Subcutaneous adipose tissue (tissue), 4 donors: ENCODE measurements around the gene RENBP. TPM values are rescaled to one million over a fixed set of nuclear protein-coding genes. Genes with fewer than 3 reads are reported as not detected.

Source experiments
- total RNA-seq, 4 donors: library from RNA; depleted of rRNA; stranded (reverse); fragments of >200 nt; gene quantifications; one replicate each; pipeline ENCODE4 v1.1.0, GENCODE V29; 2016
- TF ChIP-seq, protein P1 (sequence below): fragments of 450-650 bp; IDR thresholded peaks from one replicate; pipeline ENCODE4 v1.5.1; 2016; ENCODE audit warnings: low read depth, mild to moderate bottlenecking, control low read depth, antibody characterized with exemption, moderate library complexity

The RENBP gene
- total RNA-seq, 4 donors from 2014 or later, result 14.0 to 43.4 (median 29.5) TPM

DNA sequence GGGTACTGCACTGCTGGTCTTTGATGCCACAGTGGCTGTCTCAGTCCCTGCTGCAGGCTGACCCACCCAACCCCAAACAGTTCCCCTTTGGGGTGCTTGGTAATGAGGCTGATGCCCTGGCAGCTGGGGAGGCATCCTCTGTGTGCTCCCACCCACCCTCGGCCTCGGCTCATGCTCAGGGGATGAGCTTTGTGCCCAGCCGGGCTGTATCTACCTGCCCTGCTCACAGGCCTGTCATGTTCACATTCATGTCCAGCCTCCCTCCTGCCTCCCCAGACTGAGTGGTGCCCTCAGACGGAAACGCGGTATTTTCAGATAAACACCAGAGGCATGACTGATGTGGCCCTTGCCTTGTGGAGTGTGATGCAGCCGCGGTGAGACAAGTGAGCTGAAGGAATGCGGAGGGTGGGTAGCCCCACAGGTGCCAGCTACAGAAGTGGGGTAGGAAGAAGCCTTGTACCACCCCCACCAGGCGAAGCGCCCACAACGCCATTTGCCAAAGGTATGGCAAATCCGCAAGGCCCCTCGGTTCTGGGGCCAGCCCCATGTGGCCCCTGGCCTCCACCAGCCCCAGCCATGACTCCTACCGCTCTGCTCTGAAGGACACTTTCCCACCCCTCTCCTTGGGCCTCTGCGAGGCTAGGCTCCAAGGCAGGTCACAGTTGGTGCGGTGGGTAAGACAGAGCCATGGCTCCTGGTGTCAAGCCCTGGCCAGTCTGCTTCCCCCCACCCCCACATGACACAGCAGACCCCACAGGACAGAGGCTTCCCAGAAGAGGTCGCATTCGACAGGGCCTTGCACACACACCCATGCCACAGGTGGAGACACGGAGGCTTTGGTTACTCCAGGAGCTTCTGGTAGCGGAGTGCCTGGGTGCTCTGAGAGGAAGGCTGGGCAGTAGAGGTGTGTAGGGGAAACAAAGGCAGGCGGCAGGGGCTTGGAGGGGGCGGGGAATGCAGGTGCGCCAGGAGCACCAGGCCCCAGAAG, 1.8 kb upstream of the RENBP start:
- TF ChIP-seq, protein P1, sequence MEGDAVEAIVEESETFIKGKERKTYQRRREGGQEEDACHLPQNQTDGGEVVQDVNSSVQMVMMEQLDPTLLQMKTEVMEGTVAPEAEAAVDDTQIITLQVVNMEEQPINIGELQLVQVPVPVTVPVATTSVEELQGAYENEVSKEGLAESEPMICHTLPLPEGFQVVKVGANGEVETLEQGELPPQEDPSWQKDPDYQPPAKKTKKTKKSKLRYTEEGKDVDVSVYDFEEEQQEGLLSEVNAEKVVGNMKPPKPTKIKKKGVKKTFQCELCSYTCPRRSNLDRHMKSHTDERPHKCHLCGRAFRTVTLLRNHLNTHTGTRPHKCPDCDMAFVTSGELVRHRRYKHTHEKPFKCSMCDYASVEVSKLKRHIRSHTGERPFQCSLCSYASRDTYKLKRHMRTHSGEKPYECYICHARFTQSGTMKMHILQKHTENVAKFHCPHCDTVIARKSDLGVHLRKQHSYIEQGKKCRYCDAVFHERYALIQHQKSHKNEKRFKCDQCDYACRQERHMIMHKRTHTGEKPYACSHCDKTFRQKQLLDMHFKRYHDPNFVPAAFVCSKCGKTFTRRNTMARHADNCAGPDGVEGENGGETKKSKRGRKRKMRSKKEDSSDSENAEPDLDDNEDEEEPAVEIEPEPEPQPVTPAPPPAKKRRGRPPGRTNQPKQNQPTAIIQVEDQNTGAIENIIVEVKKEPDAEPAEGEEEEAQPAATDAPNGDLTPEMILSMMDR, result no peak

DNA sequence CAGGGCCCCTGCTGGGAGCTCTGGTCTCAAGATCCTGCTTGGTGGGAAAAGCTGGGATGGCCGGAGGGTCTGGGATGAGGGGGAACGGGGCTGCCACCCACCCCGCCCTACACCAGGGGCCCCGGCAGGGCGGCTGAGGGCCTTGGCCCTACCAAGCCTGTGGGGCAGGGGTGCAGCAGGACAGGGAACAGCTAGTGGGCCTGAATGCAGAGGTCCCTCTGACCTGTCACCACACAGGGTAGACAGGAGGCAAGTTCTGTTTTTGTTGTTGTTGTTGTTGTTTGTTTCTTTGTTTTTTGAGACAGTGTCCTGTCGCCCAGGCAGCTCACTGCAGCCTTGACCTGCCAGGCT, 332 bp upstream of the RENBP start:
- TF ChIP-seq, protein P1, result no peak

DNA sequence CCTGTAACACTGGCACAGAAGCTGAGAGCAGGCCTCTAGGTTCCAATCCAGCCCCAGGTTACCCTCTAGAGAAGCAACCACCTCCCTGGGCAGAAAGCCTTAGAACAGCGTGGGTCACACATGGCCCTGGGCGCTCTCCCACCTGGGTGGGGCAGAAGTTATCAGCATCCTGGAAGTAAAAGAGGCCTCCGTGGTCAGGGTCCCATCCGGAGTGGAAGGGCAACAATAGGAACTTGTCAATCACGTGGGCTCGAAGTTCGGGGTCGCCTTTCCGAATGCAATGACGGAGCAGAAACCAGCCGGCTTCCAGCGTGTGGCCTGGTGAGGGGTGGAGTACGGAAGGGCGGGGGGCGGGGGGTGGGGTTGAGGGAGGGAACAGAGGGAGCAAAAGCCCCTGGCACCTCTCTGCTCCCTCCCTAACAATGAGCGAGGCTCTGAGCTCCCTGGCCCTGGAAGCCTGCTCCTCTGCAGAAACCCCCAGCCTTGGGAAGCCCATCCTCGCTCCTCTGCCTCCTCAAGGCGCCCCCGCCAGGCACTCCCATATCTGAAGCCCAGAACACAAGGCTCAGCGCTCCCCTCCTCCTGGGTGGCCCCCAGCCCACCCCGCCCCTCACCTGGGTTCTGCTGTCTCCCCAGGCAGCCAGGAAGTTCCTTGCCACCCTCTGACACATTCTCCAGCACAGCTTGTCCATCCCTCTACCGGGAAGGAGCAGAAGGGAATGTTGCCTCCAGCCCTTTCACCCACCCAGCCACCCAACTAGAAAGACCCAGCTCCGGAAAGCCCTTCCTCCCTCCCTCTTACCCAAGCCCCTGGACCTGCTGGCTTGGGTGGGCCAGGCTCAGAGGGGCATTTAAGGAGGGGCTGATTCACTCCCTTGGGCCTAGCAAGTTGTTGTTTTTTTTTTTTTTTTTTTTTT, 2.8 kb downstream of the RENBP start:
- TF ChIP-seq, protein P1, result no peak

GRCh38 chrX:153939573-153939972, 4.9 kb downstream of the RENBP start:
- TF ChIP-seq, protein P1, result no peak

DNA sequence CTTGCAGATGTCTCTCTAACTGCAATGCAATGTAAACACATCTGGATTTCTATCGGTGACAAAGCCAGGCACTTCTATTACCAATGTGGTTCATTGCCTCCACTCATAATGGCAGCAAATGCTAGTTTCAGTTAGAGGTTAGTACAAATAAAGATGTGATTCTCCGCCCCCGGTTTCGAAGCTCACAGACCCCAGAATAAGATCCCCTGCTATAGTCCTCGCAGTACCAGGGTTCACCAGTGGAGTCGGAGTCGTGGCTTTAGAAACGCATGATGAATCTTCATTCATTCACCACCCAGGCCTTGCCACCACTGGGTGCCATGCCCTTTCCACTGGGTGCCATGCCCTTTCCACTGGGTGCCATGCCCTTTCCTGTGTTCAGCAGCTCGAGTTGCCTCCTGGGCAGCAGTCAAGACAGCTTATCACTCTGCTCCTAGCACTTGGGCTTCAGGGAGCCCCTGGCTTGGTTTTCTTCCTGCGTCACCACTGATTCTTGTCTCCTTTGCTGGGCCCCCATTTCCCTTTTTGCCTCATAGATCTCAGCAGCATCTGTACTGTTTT, 6.1 kb downstream of the RENBP start:
- TF ChIP-seq, protein P1, result no peak

GRCh38 chrX:153937056-153937455, 7.4 kb downstream of the RENBP start:
- TF ChIP-seq, protein P1, result no peak
